A549 (cell line): ENCODE measurements around the gene KLHL1. TPM values are rescaled to one million over a fixed set of nuclear protein-coding genes. Genes with fewer than 3 reads are reported as not detected.
A peak's percentile ranks its signal among the peaks of the same experiment; 100 is the strongest.

ENCODE experiments used
- ATAC-seq, 2 experiments: fragments of 200-7000 bp in 1 of 2; fragments of >200 bp in 1 of 2; cut with Nextera tagmentation in 1 of 2; cut with Tn5 transposase in 1 of 2; 3 replicates each; pipeline versions ENCODE4 v1.8.0 to v1.9.1; 2018 to 2020; ENCODE audit warnings: mild to moderate bottlenecking in 1 of 2, moderate library complexity in 1 of 2
- CTCF ChIA-PET: fragments of 300-600 bp; sonication (Branson Sonifier 250); formaldehyde crosslinking; extraction: SDS; loops from one replicate; lab custom pipeline; 2021; ENCODE audit warnings: antibody characterized with exemption, inconsistent platforms; lab: Yijun Ruan, JAX
- POLR2A ChIA-PET: fragments of 350-600 bp; formaldehyde crosslinking; extraction: SDS; loops from one replicate; lab custom pipeline; 2021; ENCODE audit warnings: antibody characterized with exemption, inconsistent platforms; lab: Yijun Ruan, JAX
- DNase-seq, 2 experiments: peaks; one replicate each; pipeline versions ENCODE4 v3.0.0 to v3.0.0-alpha.2; 2011 to 2016; ENCODE audit warnings: low read depth in 1 of 2, low spot score in 1 of 2
- FAIRE-seq: peaks from 2 replicates; lab custom pipeline; 2011; peaks lifted over from hg19 to GRCh38; lab: Jason Lieb, UNC
- H3K27ac ChIP-seq, 2 experiments: fragments of >200 bp; sonication (Bioruptor Twin); formaldehyde crosslinking; 3 replicates each; pipeline ENCODE4 v1.5.1; 2016 to 2017
- H3K4me1 ChIP-seq: fragments of >200 bp; sonication (Bioruptor Twin); formaldehyde crosslinking; 3 replicates; pipeline ENCODE4 v1.6.1; 2016
- H3K4me2 ChIP-seq: fragments of >200 bp; sonication (Bioruptor Twin); formaldehyde crosslinking; 3 replicates; pipeline ENCODE4 v1.6.1; 2016
- H3K4me3 ChIP-seq: fragments of >200 bp; sonication (Bioruptor Twin); formaldehyde crosslinking; 3 replicates; pipeline ENCODE4 v1.5.1; 2016
- H3K9me3 ChIP-seq: fragments of >200 bp; sonication (Bioruptor Twin); formaldehyde crosslinking; 3 replicates; pipeline ENCODE4 v1.6.1; 2016
- CBX2 ChIP-seq: fragments of 200-600 bp; sonication (generic); IDR thresholded peaks from 2 replicates; pipeline ENCODE4 v1.6.1; 2016; ENCODE audit warnings: low read depth, mild to moderate bottlenecking, borderline replicate concordance
- CBX8 ChIP-seq: fragments of 200-600 bp; sonication (generic); IDR thresholded peaks from 2 replicates; pipeline ENCODE4 v1.6.1; 2016
- CEBPB ChIP-seq, 2 experiments: fragments of >200 bp in 1 of 2; sonication (Bioruptor Twin) in 1 of 2; formaldehyde crosslinking in 1 of 2; IDR thresholded peaks; 2 replicates each; pipeline ENCODE4 v1.6.1; 2012 to 2016
- EHMT2 ChIP-seq: fragments of 200-600 bp; sonication (generic); IDR thresholded peaks from 2 replicates; pipeline ENCODE4 v1.6.1; 2016; ENCODE audit warnings: antibody characterized with exemption, low read depth, mild to moderate bottlenecking, moderate library complexity
- HEYL ChIP-seq: fragments of 250-450 bp; sonication (Bioruptor Pico); IDR thresholded peaks from 2 replicates; pipeline ENCODE4 v1.8.0; 2021; ENCODE audit warnings: mild to moderate bottlenecking, moderate library complexity
- HOXA7 ChIP-seq: fragments of 250-450 bp; sonication (Bioruptor Pico); IDR thresholded peaks from 2 replicates; pipeline ENCODE4 v1.5.0; 2020; ENCODE audit warnings: mild to moderate bottlenecking, moderate library complexity
- HOXB13 ChIP-seq: fragments of 250-450 bp; sonication (Bioruptor Pico); IDR thresholded peaks from 2 replicates; pipeline ENCODE4 v1.5.0; 2020; ENCODE audit warnings: low read depth, mild to moderate bottlenecking, moderate library complexity
- KDM1A ChIP-seq: fragments of 200-600 bp; sonication (generic); IDR thresholded peaks from 2 replicates; pipeline ENCODE4 v1.6.1; 2016; ENCODE audit warnings: low read depth, mild to moderate bottlenecking
- MAFK ChIP-seq: fragments of 450-650 bp; IDR thresholded peaks from 2 replicates; pipeline ENCODE4 v1.6.1; 2014; ENCODE audit not compliant: partially characterized antibody
- NFE2L2 ChIP-seq: fragments of 150-350 bp; conservative IDR thresholded peaks from 2 replicates; pipeline ENCODE4 v1.6.1; 2014; ENCODE audit warnings: low read length
- PHF8 ChIP-seq: fragments of 200-600 bp; sonication (generic); IDR thresholded peaks from 2 replicates; pipeline ENCODE4 v1.6.1; 2016; ENCODE audit warnings: low read depth, mild to moderate bottlenecking, antibody characterized with exemption, moderate library complexity, borderline replicate concordance
- RFX5 ChIP-seq: fragments of 450-650 bp; IDR thresholded peaks from 2 replicates; pipeline ENCODE4 v1.7.1; 2014; ENCODE audit warnings: antibody characterized with exemption, mild to moderate bottlenecking, moderate library complexity
- RNF2 ChIP-seq: fragments of 200-600 bp; sonication (generic); IDR thresholded peaks from 2 replicates; pipeline ENCODE4 v1.6.1; 2016; ENCODE audit warnings: low read depth, mild to moderate bottlenecking, antibody characterized with exemption, moderate library complexity, borderline replicate concordance
- WGBS: methylation state at CpG from one replicate; pipeline ENCODE4 v1.1.6; 2017; ENCODE audit errors: missing lambda C conversion rate; 5-methylcytosine and 5-hydroxymethylcytosine counted together
- polyA plus RNA-seq, 4 experiments: library from polyadenylated mRNA; depleted of rRNA in 3 of 4; stranded (reverse); fragments of >200 nt; fragmentation: RNase III in 1 of 4; extraction: RNeasy Plus Mini Kit Qiagen cat#74134 plus additional on column Dnase treatment in 1 of 4; gene quantifications; 2 replicates in 3 of 4; 3 replicates in 1 of 4; pipeline ENCODE4 v1.2.3, GENCODE V29; 2011 to 2017
- TF ChIP-seq, protein P1 (sequence below): fragments of 450-650 bp; IDR thresholded peaks from 2 replicates; pipeline ENCODE4 v1.6.1; 2014; ENCODE audit warnings: antibody characterized with exemption
- TF ChIP-seq, protein P2 (sequence below): fragments of >200 bp; sonication (Bioruptor Twin); formaldehyde crosslinking; IDR thresholded peaks from 3 replicates; pipeline ENCODE4 v1.5.1; 2016
- TF ChIP-seq, protein P3 (sequence below): IDR thresholded peaks from 2 replicates; pipeline ENCODE4 v1.6.1; 2012; ENCODE audit warnings: low read depth, borderline replicate concordance
- TF ChIP-seq, protein P4 (sequence below): fragments of 250-450 bp; sonication (Bioruptor Pico); IDR thresholded peaks from 2 replicates; pipeline ENCODE4 v1.5.0; 2020; ENCODE audit warnings: low read depth, mild to moderate bottlenecking, moderate library complexity

Gene KLHL1
- polyA plus RNA-seq, 2 of the 4 experiments (the other 2 are of a cell fraction), result not detected

DNA sequence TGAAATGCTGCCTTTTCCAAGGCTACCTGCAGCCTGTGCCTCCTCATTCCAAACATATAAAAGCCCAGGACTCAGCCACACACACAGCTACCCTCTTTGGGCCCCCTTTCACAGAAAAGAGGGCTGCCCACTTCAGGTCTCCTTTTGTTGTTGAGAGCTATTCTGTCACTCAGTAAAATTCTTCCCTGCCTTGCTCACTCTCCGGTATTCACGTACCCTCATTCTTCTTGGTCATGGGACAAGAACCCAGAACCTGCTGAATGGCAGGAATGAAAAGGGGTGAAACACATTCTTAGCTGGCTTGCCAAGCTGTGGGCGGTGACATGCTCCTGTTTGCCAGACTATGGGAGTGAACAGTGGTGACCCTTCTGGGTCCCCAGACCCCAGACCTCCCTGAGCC is 338.6 kb downstream of the KLHL1 start:
- ATAC-seq, result no peak
- ChIA-PET POLR2A (no interaction called here), CTCF (no interaction called here)
- no peak for DNase-seq
- Histone ChIP-seq H3K4me1 (no peaks in the 10 kb centered on the region), H3K27ac (no peak overlapping the region), H3K4me2 (no peak overlapping the region), H3K4me3 (no peak overlapping the region), H3K9me3 (no peaks in the 10 kb centered on the region)
- WGBS, result 55% methylated on average over 2 of the region's 3 CpGs
- TF ChIP-seq HEYL (CRISPR knock-in tag), result no peak
- no peak for TF ChIP-seq RNF2
- no peak for TF ChIP-seq CBX2
- no peak for TF ChIP-seq NFE2L2
- TF ChIP-seq CBX8, result no peak
- TF ChIP-seq, all 56 proteins: peak for 0
- FAIRE-seq, result no peak

DNA sequence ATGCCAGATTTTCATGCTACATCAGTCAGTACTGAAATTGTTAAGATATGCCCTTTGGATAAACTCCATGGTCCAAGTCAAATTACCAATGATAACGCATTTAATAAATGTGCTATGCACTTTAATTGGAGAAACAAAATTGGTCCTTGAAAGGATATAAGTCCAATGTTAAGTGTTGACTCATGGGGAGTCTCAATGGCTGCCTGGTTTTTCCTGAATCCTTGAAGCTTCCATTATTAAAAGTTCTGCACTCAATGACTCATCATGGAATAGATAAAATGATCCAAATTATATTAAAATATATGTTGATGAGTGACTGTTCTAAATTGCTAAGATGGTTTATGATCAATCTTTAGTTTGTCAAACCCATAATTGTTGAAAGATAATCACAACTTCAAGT is 346.7 kb downstream of the KLHL1 start:
- no peak overlapping the region for H3K4me3 ChIP-seq
- DNase-seq (no peak), FAIRE-seq (no peak), ATAC-seq (no peak)
- H3K27ac ChIP-seq, result no peak overlapping the region
- H3K4me2 ChIP-seq, result no peak overlapping the region
- 31% methylated on average over 1 of the region's 1 CpG for WGBS
- no peaks in the 10 kb centered on the region for H3K9me3 ChIP-seq
- TF ChIP-seq PHF8, result no peak
- H3K4me1 ChIP-seq, result no peaks in the 10 kb centered on the region
- ChIA-PET CTCF (no interaction called here), POLR2A (no interaction called here)

DNA sequence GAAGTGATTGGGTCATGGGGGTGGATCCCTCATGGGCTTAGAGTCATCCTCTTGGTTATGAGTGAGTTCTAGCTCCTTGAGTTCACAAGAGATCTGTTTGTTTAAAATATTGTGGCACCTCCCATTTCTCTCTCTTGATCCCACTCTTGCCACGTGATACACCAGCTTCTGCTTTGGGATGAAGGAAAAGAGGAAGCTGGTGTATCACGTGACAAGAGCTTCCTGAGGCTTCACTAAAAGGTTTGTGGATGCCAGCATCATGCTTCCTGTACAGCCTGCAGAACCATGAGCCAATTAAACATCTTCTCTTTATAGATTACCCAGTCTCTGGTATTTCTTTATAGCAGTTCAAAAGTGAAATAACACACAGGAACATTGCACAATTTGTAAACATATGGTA is 353.2 kb downstream of the KLHL1 start:
- CTCF ChIA-PET, result no interaction called here
- FAIRE-seq (no peak), DNase-seq (no peak), ATAC-seq (no peak)
- POLR2A ChIA-PET, result no interaction called here
- Histone ChIP-seq H3K4me2 (no peak overlapping the region), H3K27ac (no peak overlapping the region), H3K4me3 (no peak overlapping the region), H3K4me1 (no peaks in the 10 kb centered on the region)
- 25% methylated on average over 2 of the region's 2 CpGs for WGBS
- TF ChIP-seq RFX5, result no peak
- TF ChIP-seq, protein P1, sequence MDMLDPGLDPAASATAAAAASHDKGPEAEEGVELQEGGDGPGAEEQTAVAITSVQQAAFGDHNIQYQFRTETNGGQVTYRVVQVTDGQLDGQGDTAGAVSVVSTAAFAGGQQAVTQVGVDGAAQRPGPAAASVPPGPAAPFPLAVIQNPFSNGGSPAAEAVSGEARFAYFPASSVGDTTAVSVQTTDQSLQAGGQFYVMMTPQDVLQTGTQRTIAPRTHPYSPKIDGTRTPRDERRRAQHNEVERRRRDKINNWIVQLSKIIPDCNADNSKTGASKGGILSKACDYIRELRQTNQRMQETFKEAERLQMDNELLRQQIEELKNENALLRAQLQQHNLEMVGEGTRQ, result peak; percentile 23; the same call in 1 of the 2 replicates
- TF ChIP-seq, all 56 proteins: peak for 1
- H3K9me3 ChIP-seq, result no peaks in the 10 kb centered on the region

DNA sequence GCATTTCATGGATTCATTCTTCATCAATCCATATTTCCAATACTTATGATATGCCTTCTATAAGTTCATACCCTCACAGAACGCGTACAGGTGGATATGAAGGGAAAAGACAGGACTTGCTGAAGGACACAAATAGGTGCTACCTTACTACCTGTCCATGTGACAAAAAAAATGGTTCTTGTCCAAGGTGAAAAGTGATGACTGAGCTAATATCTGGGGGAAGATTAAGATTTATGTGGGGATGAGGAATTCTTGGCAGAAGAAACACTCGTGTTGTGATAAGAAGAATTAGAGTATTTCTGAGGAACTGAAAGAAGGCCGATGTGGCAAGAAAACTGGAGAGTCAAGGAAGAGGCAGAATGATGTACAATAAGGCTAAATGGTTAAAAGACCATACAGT is 357.0 kb downstream of the KLHL1 start:
- Histone ChIP-seq H3K9me3 (no peaks in the 10 kb centered on the region), H3K4me3 (no peak overlapping the region), H3K4me2 (no peak overlapping the region), H3K4me1 (no peaks in the 10 kb centered on the region), H3K27ac (no peak overlapping the region)
- WGBS, result 51% methylated on average over 4 of the region's 4 CpGs
- FAIRE-seq (no peak), ATAC-seq (no peak), DNase-seq (no peak)
- ChIA-PET POLR2A (no interaction called here), CTCF (no interaction called here)
- TF ChIP-seq, protein P2, sequence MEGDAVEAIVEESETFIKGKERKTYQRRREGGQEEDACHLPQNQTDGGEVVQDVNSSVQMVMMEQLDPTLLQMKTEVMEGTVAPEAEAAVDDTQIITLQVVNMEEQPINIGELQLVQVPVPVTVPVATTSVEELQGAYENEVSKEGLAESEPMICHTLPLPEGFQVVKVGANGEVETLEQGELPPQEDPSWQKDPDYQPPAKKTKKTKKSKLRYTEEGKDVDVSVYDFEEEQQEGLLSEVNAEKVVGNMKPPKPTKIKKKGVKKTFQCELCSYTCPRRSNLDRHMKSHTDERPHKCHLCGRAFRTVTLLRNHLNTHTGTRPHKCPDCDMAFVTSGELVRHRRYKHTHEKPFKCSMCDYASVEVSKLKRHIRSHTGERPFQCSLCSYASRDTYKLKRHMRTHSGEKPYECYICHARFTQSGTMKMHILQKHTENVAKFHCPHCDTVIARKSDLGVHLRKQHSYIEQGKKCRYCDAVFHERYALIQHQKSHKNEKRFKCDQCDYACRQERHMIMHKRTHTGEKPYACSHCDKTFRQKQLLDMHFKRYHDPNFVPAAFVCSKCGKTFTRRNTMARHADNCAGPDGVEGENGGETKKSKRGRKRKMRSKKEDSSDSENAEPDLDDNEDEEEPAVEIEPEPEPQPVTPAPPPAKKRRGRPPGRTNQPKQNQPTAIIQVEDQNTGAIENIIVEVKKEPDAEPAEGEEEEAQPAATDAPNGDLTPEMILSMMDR, result no peak
- TF ChIP-seq HOXB13 (CRISPR knock-in tag), result no peak
- TF ChIP-seq MAFK, result peak; percentile 54

DNA sequence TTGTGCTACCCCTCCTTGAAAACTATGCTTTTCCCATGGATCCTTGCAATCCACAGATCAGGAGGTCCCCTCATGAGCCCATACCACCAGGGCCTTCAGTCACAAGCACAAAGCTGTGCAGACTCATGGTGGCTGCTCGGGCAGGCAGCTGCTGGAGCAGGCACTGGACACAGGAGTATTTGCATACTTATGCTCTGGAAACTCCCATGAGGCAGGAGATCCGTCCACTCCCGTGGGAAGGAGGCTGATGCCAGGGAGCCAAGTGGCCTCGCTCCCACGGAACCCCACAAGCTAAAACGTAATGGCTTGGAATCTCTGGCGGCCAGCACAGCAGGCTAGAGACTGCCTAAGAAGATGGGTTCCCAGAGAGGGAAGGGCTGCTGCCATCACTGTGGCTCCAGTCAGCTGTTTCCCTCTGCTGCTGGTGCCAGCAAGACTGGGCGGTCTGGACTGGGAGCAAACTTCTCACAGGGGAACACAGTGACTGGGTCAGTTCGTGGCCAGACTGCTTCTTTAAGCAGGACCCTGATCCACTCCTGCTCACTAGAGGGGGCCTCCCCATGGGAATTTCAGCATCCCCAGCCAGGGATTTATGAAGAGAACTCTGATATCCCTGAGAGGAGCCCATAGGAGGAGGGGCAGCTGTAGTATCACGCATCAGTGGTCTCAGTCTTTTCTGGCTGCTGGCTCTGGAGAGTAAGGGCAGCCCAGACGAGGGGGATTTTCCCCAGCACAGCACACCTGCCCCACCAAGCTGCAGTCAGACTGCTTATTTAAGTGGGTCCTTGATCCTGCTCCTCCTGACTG is 370.9 kb downstream of the KLHL1 start:
- TF ChIP-seq, protein P3, sequence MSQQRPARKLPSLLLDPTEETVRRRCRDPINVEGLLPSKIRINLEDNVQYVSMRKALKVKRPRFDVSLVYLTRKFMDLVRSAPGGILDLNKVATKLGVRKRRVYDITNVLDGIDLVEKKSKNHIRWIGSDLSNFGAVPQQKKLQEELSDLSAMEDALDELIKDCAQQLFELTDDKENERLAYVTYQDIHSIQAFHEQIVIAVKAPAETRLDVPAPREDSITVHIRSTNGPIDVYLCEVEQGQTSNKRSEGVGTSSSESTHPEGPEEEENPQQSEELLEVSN, result no peak
- TF ChIP-seq CBX8, result no peak
- no peak for TF ChIP-seq EHMT2
- TF ChIP-seq, protein P4, sequence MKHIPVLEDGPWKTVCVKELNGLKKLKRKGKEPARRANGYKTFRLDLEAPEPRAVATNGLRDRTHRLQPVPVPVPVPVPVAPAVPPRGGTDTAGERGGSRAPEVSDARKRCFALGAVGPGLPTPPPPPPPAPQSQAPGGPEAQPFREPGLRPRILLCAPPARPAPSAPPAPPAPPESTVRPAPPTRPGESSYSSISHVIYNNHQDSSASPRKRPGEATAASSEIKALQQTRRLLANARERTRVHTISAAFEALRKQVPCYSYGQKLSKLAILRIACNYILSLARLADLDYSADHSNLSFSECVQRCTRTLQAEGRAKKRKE (CRISPR knock-in tag), result no peak
- TF ChIP-seq CEBPB (IDR thresholded peaks at IDR 0.05), result no peak
- no peak for TF ChIP-seq KDM1A
- TF ChIP-seq HOXA7 (CRISPR knock-in tag), result no peak
- ChIA-PET CTCF (no interaction called here), POLR2A (no interaction called here)
- Histone ChIP-seq H3K9me3 (no peaks in the 10 kb centered on the region), H3K4me3 (no peak overlapping the region), H3K4me1 (no peaks in the 10 kb centered on the region), H3K27ac (no peak overlapping the region), H3K4me2 (no peak overlapping the region)
- WGBS, result 25% methylated on average over 8 of the region's 11 CpGs
- ATAC-seq (no peak), FAIRE-seq (no peak), DNase-seq (no peak)
